Stimulated activated CD8-positive, alpha-beta memory T cell treated with anti-CD3 and anti-CD28 coated beads, Interleukin-12 subunit alpha, Interleukin-12 subunit beta, amount 100 ng/mL, for 4 hours (primary cell): Measurements from ENCODE around the gene BCAS1.

Experiments used
- DNase-seq: peaks from one replicate; pipeline ENCODE4 v3.0.0-alpha.2; 2020; ENCODE audit warnings: low read depth

Gene BCAS1

GRCh38 chr20:54044156-54044555 lies 26.2 kb downstream of the BCAS1 start:
- DNase-seq: no peak

- no peak for DNase-seq
Observed at GRCh38 chr20:54043076-54043967, 27.1 kb downstream of the BCAS1 start.

GRCh38 chr20:54042021-54042420 lies 28.4 kb downstream of the BCAS1 start:
- no peak for DNase-seq

- DNase-seq: no peak
Observed at GRCh38 chr20:54041336-54041735, 29.1 kb downstream of the BCAS1 start.

GRCh38 chr20:54040531-54040930 lies 29.9 kb downstream of the BCAS1 start:
- no peak for DNase-seq

GRCh38 chr20:54038961-54039360 lies 31.4 kb downstream of the BCAS1 start:
- no peak for DNase-seq

GRCh38 chr20:54037525-54037924 lies 32.9 kb downstream of the BCAS1 start:
- DNase-seq: no peak

- DNase-seq: no peak
Observed at GRCh38 chr20:54029643-54030042, 40.8 kb downstream of the BCAS1 start.

GRCh38 chr20:54029176-54029575 lies 41.2 kb downstream of the BCAS1 start:
- no peak for DNase-seq

GRCh38 chr20:54028276-54029011 lies 42.0 kb downstream of the BCAS1 start:
- no peak for DNase-seq

- DNase-seq: no peak
Observed at GRCh38 chr20:54027704-54028103, 42.7 kb downstream of the BCAS1 start.

- no peak for DNase-seq
Observed at GRCh38 chr20:54026295-54027064, 43.9 kb downstream of the BCAS1 start.

- DNase-seq: no peak
Observed at GRCh38 chr20:54025251-54025771, 45.1 kb downstream of the BCAS1 start.

GRCh38 chr20:54023406-54023805 lies 47.0 kb downstream of the BCAS1 start:
- no peak for DNase-seq

GRCh38 chr20:54021446-54022235 lies 48.8 kb downstream of the BCAS1 start:
- no peak for DNase-seq

- DNase-seq: no peak
Observed at GRCh38 chr20:54020868-54021267, 49.5 kb downstream of the BCAS1 start.

GRCh38 chr20:54020348-54020747 lies 50.0 kb downstream of the BCAS1 start:
- DNase-seq: no peak

GRCh38 chr20:54019585-54019984 lies 50.8 kb downstream of the BCAS1 start:
- DNase-seq: no peak

GRCh38 chr20:54019127-54019526 lies 51.3 kb downstream of the BCAS1 start:
- no peak for DNase-seq

- no peak for DNase-seq
Observed at GRCh38 chr20:54017846-54018245, 52.5 kb downstream of the BCAS1 start.

GRCh38 chr20:54015496-54015895 lies 54.9 kb downstream of the BCAS1 start:
- no peak for DNase-seq
